HG02642 (cell line): ENCODE measurements around the gene ANKFN1.

Source experiments
- ATAC-seq: cut with Tn5 transposase; IDR thresholded peaks from one replicate; pipeline ENCODE4 v1.9.1; 2021; ENCODE audit warnings: mild to moderate bottlenecking; ENCODE audit not compliant: unreplicated experiment, poor library complexity

Gene ANKFN1

GRCh38 chr17:56424005-56424404 lies 270.7 kb downstream of the ANKFN1 start:
- no peak for ATAC-seq

GRCh38 chr17:56424543-56425044 lies 271.3 kb downstream of the ANKFN1 start:
- ATAC-seq = no peak

- no peak for ATAC-seq
Measured at GRCh38 chr17:56425483-56425882, 272.2 kb downstream of the ANKFN1 start.

- no peak for ATAC-seq
Measured at GRCh38 chr17:56426901-56427300, 273.6 kb downstream of the ANKFN1 start.

- no peak for ATAC-seq
Measured at GRCh38 chr17:56431736-56432135, 278.5 kb downstream of the ANKFN1 start.

GRCh38 chr17:56432443-56432842 lies 279.2 kb downstream of the ANKFN1 start:
- no peak for ATAC-seq

GRCh38 chr17:56434610-56435009 lies 281.3 kb downstream of the ANKFN1 start:
- no peak for ATAC-seq

GRCh38 chr17:56436142-56436541 lies 282.9 kb downstream of the ANKFN1 start:
- no peak for ATAC-seq

GRCh38 chr17:56440419-56440818 lies 287.1 kb downstream of the ANKFN1 start:
- no peak for ATAC-seq

- no peak for ATAC-seq
Measured at GRCh38 chr17:56441308-56441707, 288.0 kb downstream of the ANKFN1 start.

- ATAC-seq = no peak
Measured at GRCh38 chr17:56445692-56446411, 292.6 kb downstream of the ANKFN1 start.

GRCh38 chr17:56447171-56447570 lies 293.9 kb downstream of the ANKFN1 start:
- no peak for ATAC-seq

GRCh38 chr17:56448371-56448770 lies 295.1 kb downstream of the ANKFN1 start:
- no peak for ATAC-seq

- no peak for ATAC-seq
Measured at GRCh38 chr17:56449176-56449575, 295.9 kb downstream of the ANKFN1 start.

- ATAC-seq = no peak
Measured at GRCh38 chr17:56451629-56452028, 298.4 kb downstream of the ANKFN1 start.

- ATAC-seq = no peak
Measured at GRCh38 chr17:56452461-56452860, 299.2 kb downstream of the ANKFN1 start.

- ATAC-seq = no peak
Measured at GRCh38 chr17:56457501-56457900, 304.2 kb downstream of the ANKFN1 start.

GRCh38 chr17:56465886-56466285 lies 312.6 kb downstream of the ANKFN1 start:
- no peak for ATAC-seq

- no peak for ATAC-seq
Measured at GRCh38 chr17:56468840-56469239, 315.6 kb downstream of the ANKFN1 start.

- no peak for ATAC-seq
Measured at GRCh38 chr17:56471696-56472095, 318.4 kb downstream of the ANKFN1 start.

GRCh38 chr17:56475116-56475515 lies 321.8 kb downstream of the ANKFN1 start:
- no peak for ATAC-seq

GRCh38 chr17:56478836-56479447 lies 325.7 kb downstream of the ANKFN1 start:
- ATAC-seq = no peak
